Endodermal cell (in vitro differentiated cells): ENCODE data around the gene PCSK9. TPM values are rescaled to one million over a fixed set of nuclear protein-coding genes. Genes with fewer than 3 reads are reported as not detected.

Experiments
- DNase-seq: peaks from one replicate; pipeline ENCODE4 v3.0.0-alpha.2; 2017
- H3K27ac ChIP-seq: 2 replicates; pipeline ENCODE4 v1.5.1; 2013; ENCODE audit warnings: mild to moderate bottlenecking, low read depth, low read length, moderate library complexity
- H3K27me3 ChIP-seq: 2 replicates; pipeline ENCODE4 v1.6.1; 2013; ENCODE audit warnings: mild to moderate bottlenecking, low read length, moderate library complexity; ENCODE audit not compliant: insufficient read depth, control insufficient read depth, poor library complexity, severe bottlenecking
- H3K36me3 ChIP-seq: 2 replicates; pipeline ENCODE4 v1.7.0; 2013; ENCODE audit warnings: mild to moderate bottlenecking, low read length, moderate library complexity; ENCODE audit not compliant: control insufficient read depth, insufficient read depth
- H3K4me1 ChIP-seq: one replicate; pipeline ENCODE4 v1.7.0; 2013; ENCODE audit warnings: low read length; ENCODE audit not compliant: control insufficient read depth, insufficient read depth
- H3K4me3 ChIP-seq: 2 replicates; pipeline ENCODE4 v1.5.1; 2013; ENCODE audit warnings: mild to moderate bottlenecking, low read length, moderate library complexity
- H3K9ac ChIP-seq: 2 replicates; pipeline ENCODE4 v1.6.1; 2013; ENCODE audit warnings: mild to moderate bottlenecking, low read length, moderate library complexity; ENCODE audit not compliant: poor library complexity, severe bottlenecking; ENCODE audit errors: extremely low read depth
- H3K9me3 ChIP-seq: 2 replicates; pipeline ENCODE4 v1.6.1; 2013; ENCODE audit warnings: mild to moderate bottlenecking, low read length, moderate library complexity; ENCODE audit not compliant: control insufficient read depth
- H3K27ac Mint-ChIP-seq: 2 replicates; pipeline ENCODE4 v1.8.0; 2020; ENCODE audit warnings: mixed read lengths
- H3K27me3 Mint-ChIP-seq: 2 replicates; pipeline ENCODE4 v1.8.0; 2021; ENCODE audit warnings: mild to moderate bottlenecking, mixed read lengths; ENCODE audit not compliant: insufficient read depth
- H3K36me3 Mint-ChIP-seq: 2 replicates; pipeline ENCODE4 v1.8.0; 2020; ENCODE audit warnings: low read depth, mixed read lengths
- H3K4me1 Mint-ChIP-seq: 2 replicates; pipeline ENCODE4 v1.8.0; 2020; ENCODE audit warnings: mixed read lengths
- H3K4me3 Mint-ChIP-seq: 2 replicates; pipeline ENCODE4 v1.8.0; 2020; ENCODE audit warnings: mild to moderate bottlenecking, moderate library complexity, mixed read lengths
- H3K9me3 Mint-ChIP-seq: 2 replicates; pipeline ENCODE4 v1.8.0; 2020; ENCODE audit warnings: mild to moderate bottlenecking, mixed read lengths
- WGBS, 2 experiments: methylation state at CpG; one replicate each; pipeline versions ENCODE4 v1.1.5 to v1.1.7; 2013; ENCODE audit warnings: missing lambda C conversion rate in 2 of 2, mixed read lengths in 1 of 2; ENCODE audit not compliant: insufficient coverage in 1 of 2, insufficient read length in 1 of 2; 5-methylcytosine and 5-hydroxymethylcytosine counted together
- total RNA-seq, 2 donors: library from RNA; stranded (reverse); fragmentation: NEBNext Ultra II Directional in 1 of 2; extraction: Animal tissue kit (Norgen Biotek cat#: 25700) in 1 of 2; gene quantifications; 2 replicates in 1 of 2; 3 replicates in 1 of 2; pipeline ENCODE4 v1.2.1, GENCODE V29; 2021
- TF ChIP-seq, protein P1 (sequence below): fragments of 200-600 bp; sonication (generic); conservative IDR thresholded peaks from 2 replicates; pipeline ENCODE4 v1.5.0; 2021; ENCODE audit warnings: antibody characterized with exemption, mild to moderate bottlenecking

The PCSK9 gene
- total RNA-seq, 2 donors from 2014 or later: 26.1 to 59.9 TPM

GRCh38 chr1:55050283-55050682, 10.9 kb downstream of the PCSK9 start:
- Histone ChIP-seq H3K4me1 (peaks cover 5% of the 10 kb centered on the region), H3K9ac (no peak overlapping the region), H3K27me3 (no peaks in the 10 kb centered on the region), H3K4me3 (no peak overlapping the region), H3K36me3 (peaks cover 3% of the 10 kb centered on the region), H3K9me3 (no peaks in the 10 kb centered on the region), H3K27ac (no peak overlapping the region)
- Mint-ChIP-seq H3K27ac (no peak overlapping the region), H3K36me3 (peaks cover 30% of the 10 kb centered on the region), H3K4me3 (no peak overlapping the region), H3K27me3 (no peaks in the 10 kb centered on the region), H3K9me3 (no peaks in the 10 kb centered on the region), H3K4me1 (peaks cover 8% of the 10 kb centered on the region)
- 93 to 94% methylated on average over 5 to 9 of the region's 9 CpGs for WGBS, 2 experiments
- DNase-seq: no peak
- TF ChIP-seq, protein P1, sequence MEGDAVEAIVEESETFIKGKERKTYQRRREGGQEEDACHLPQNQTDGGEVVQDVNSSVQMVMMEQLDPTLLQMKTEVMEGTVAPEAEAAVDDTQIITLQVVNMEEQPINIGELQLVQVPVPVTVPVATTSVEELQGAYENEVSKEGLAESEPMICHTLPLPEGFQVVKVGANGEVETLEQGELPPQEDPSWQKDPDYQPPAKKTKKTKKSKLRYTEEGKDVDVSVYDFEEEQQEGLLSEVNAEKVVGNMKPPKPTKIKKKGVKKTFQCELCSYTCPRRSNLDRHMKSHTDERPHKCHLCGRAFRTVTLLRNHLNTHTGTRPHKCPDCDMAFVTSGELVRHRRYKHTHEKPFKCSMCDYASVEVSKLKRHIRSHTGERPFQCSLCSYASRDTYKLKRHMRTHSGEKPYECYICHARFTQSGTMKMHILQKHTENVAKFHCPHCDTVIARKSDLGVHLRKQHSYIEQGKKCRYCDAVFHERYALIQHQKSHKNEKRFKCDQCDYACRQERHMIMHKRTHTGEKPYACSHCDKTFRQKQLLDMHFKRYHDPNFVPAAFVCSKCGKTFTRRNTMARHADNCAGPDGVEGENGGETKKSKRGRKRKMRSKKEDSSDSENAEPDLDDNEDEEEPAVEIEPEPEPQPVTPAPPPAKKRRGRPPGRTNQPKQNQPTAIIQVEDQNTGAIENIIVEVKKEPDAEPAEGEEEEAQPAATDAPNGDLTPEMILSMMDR: no peak

DNA sequence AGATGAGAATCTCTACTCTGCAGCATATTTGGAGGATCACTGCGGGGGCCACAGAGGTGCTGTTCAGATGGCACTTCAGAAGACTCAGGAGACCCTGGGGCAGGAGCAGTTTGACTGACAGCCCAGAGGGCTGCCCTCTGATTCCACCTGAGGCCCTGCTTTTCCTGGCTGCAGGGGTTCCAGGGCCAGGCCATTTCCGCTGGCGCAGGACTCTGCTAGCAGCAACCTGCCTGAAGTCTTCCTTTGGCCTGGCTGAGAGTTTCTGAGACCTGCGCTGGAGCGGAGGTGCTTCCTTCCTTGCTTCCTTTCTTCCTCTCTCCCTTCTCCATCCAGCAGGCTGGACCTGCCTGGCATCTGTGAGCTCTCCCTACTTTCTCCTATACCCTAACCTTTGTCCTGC, 11.8 kb downstream of the PCSK9 start:
- Mint-ChIP-seq H3K4me3 (no peak overlapping the region), H3K9me3 (no peaks in the 10 kb centered on the region), H3K36me3 (peaks cover 25% of the 10 kb centered on the region), H3K4me1 (peaks cover 8% of the 10 kb centered on the region), H3K27me3 (no peaks in the 10 kb centered on the region), H3K27ac (no peak overlapping the region)
- Histone ChIP-seq H3K9ac (no peak overlapping the region), H3K36me3 (peaks cover 3% of the 10 kb centered on the region), H3K4me3 (no peak overlapping the region), H3K27me3 (no peaks in the 10 kb centered on the region), H3K4me1 (peaks cover 5% of the 10 kb centered on the region), H3K27ac (no peak overlapping the region), H3K9me3 (no peaks in the 10 kb centered on the region)
- TF ChIP-seq, protein P1: no peak
- 91 to 97% methylated on average over 5 of the region's 5 CpGs for WGBS, 2 experiments
- DNase-seq: no peak

GRCh38 chr1:55051621-55052020, 12.3 kb downstream of the PCSK9 start:
- peaks cover 3% of the 10 kb centered on the region for H3K36me3 ChIP-seq
- H3K4me3 Mint-ChIP-seq: no peak overlapping the region

More at GRCh38 chr1:55051621-55052020, 12.3 kb downstream of the PCSK9 start:
- Mint-ChIP-seq H3K27ac (no peak overlapping the region), H3K9me3 (no peaks in the 10 kb centered on the region), H3K36me3 (peaks cover 27% of the 10 kb centered on the region), H3K27me3 (no peaks in the 10 kb centered on the region), H3K4me1 (peaks cover 8% of the 10 kb centered on the region)
- Histone ChIP-seq H3K4me3 (no peak overlapping the region), H3K4me1 (peaks cover 5% of the 10 kb centered on the region), H3K9ac (no peak overlapping the region), H3K27ac (no peak overlapping the region), H3K9me3 (no peaks in the 10 kb centered on the region), H3K27me3 (no peaks in the 10 kb centered on the region)
- 82 to 87% methylated on average over 6 to 9 of the region's 9 CpGs for WGBS, 2 experiments
- TF ChIP-seq, protein P1: no peak
- DNase-seq: no peak
